ENCODE data around the gene ANKRD17. TPM values are rescaled to one million over a fixed set of nuclear protein-coding genes. Genes with fewer than 3 reads are reported as not detected.

Gene ANKRD17
- total RNA-seq, 1 experiment from 2014 or later: 62.1 TPM

GRCh38 chr4:73281982-73282381 is 23.4 kb upstream of the ANKRD17 start:
- intact Hi-C loops (cut with micrococcal nuclease): no loop called here
- Histone ChIP-seq H4K20me1 (ENCODE audit: insufficient read depth) (no peaks in the 10 kb centered on the region), H3K4me2 (ENCODE audit: low read length) (no peak overlapping the region), H3K9me2 (ENCODE audit: insufficient read depth) (no peaks in the 10 kb centered on the region), H3K4me1 (ENCODE audit: control insufficient read depth in 1 of 2, insufficient read depth in 2 of 2, low read length in 2 of 2) (no peaks in the 10 kb centered on the region), H3K27me3 (ENCODE audit: insufficient read depth, low read length) (no peaks in the 10 kb centered on the region), H2AFZ (ENCODE audit: low read depth, low read length, poor library complexity, severe bottlenecking) (no peak overlapping the region), H3K36me3 (ENCODE audit: control insufficient read depth in 1 of 2, insufficient read depth in 2 of 2, low read length in 2 of 2) (no peaks in the 10 kb centered on the region), H3K4me3 (replicated peaks in 1 of 2; ENCODE audit: low read depth in 1 of 2, low read length in 2 of 2) (no peak overlapping the region), H3K79me2 (ENCODE audit: insufficient read depth, low read length) (no peaks in the 10 kb centered on the region), H3K27ac (ENCODE audit: low read depth, low read length) (no peak overlapping the region), H3K9ac (ENCODE audit: low read length) (no peak overlapping the region), H3K9me3 (ENCODE audit: control insufficient read depth in 1 of 2, insufficient read depth in 1 of 2, low read depth in 1 of 2, low read length in 2 of 2) (no peaks in the 10 kb centered on the region)
- ChIA-PET CTCF (no interaction called here), RAD21 (ENCODE audit: low non-redundant PET in 1 of 2, low total read pairs in 2 of 2, uncharacterized antibody in 2 of 2, unreplicated experiment in 2 of 2) (no interaction called here), POLR2A (no interaction called here)
- ATAC-seq (no peak), DNase-seq (ENCODE audit: low read depth, low spot score) (no peak)
- no TSS peak for BruUV-seq (replicated peaks)
- TF ChIP-seq EZH2 (IDR thresholded peaks at IDR 0.05): no peak
- TF ChIP-seq REST (IDR thresholded peaks at IDR 0.05; ENCODE audit: low read depth): no peak
- TF ChIP-seq EZH2phosphoT487 (IDR thresholded peaks at IDR 0.05; ENCODE audit: borderline replicate concordance): no peak
- no peak for TF ChIP-seq ZFX (IDR thresholded peaks at IDR 0.05)
- no peak for TF ChIP-seq JUND (IDR thresholded peaks at IDR 0.05)
- TF ChIP-seq FOSL1 (IDR thresholded peaks at IDR 0.05; ENCODE audit: low read depth): no peak
- TF ChIP-seq CEBPB (IDR thresholded peaks at IDR 0.05; ENCODE audit: low read depth): no peak
- TF ChIP-seq TCF7L2 (IDR thresholded peaks at IDR 0.05; ENCODE audit: borderline replicate concordance, extremely low read depth, insufficient read depth, insufficient read length): no peak
- TF ChIP-seq POLR2A (IDR thresholded peaks at IDR 0.05; ENCODE audit: borderline replicate concordance, extremely low read depth, insufficient read depth, insufficient read length): no peak
- no peak for TF ChIP-seq CBX3 (IDR thresholded peaks at IDR 0.05; ENCODE audit: low read depth)
- no peak for TF ChIP-seq MAX (IDR thresholded peaks at IDR 0.05)
- TF ChIP-seq SIN3A (IDR thresholded peaks at IDR 0.05; ENCODE audit: low read depth): no peak
- no peak for TF ChIP-seq CTCF (IDR thresholded peaks at IDR 0.05 in 2 of 3, conservative IDR thresholded peaks at IDR 0.05 in 1 of 3; ENCODE audit: borderline replicate concordance in 1 of 3, insufficient read depth in 1 of 3, low read depth in 2 of 3, low read length in 2 of 3)
- TF ChIP-seq ZNF274 (IDR thresholded peaks at IDR 0.05; ENCODE audit: low read depth, low read length): no peak
- no peak for TF ChIP-seq EGR1 (IDR thresholded peaks at IDR 0.05; ENCODE audit: low read depth)
- no peak for TF ChIP-seq SRF (IDR thresholded peaks at IDR 0.05; ENCODE audit: low read depth)
- TF ChIP-seq ATF3 (IDR thresholded peaks at IDR 0.05): no peak
